Neural cell (in vitro differentiated cells): Measurements from ENCODE around the gene RAE1. TPM values are rescaled to one million over a fixed set of nuclear protein-coding genes. Genes with fewer than 3 reads are reported as not detected.

ENCODE experiments used
- H2AFZ ChIP-seq: fragments of 200-600, 300-800 bp; sonication (generic), shearing (Covaris generic); 2 replicates; pipeline ENCODE4 v1.6.0; 2014; ENCODE audit warnings: low read depth, mild to moderate bottlenecking, antibody characterized with exemption, low read length, moderate library complexity
- H3F3A ChIP-seq: fragments of 200-600 bp; shearing (Covaris generic); 2 replicates; pipeline ENCODE4 v1.6.1; 2016; ENCODE audit warnings: mild to moderate bottlenecking, moderate library complexity, mixed read lengths, antibody characterized with exemption, low read length; ENCODE audit not compliant: insufficient read depth, poor library complexity, severe bottlenecking
- H3K27ac ChIP-seq: fragments of 200-600, 300-800 bp; sonication (generic), shearing (Covaris generic); 2 replicates; pipeline ENCODE4 v1.5.1; 2014; ENCODE audit warnings: mild to moderate bottlenecking, low read length, moderate library complexity
- H3K27me3 ChIP-seq: fragments of 300-800, 200-600 bp; sonication (generic), shearing (Covaris generic); 2 replicates; pipeline ENCODE4 v1.6.0; 2014; ENCODE audit warnings: mild to moderate bottlenecking, low read depth, low read length, moderate library complexity; ENCODE audit not compliant: insufficient read depth
- H3K36me3 ChIP-seq: fragments of 300-800, 200-600 bp; sonication (generic), shearing (Covaris generic); 2 replicates; pipeline ENCODE4 v1.5.1; 2014; ENCODE audit warnings: mild to moderate bottlenecking, antibody characterized with exemption, low read length, moderate library complexity; ENCODE audit not compliant: insufficient read depth
- H3K4me2 ChIP-seq: fragments of 300-800, 200-600 bp; sonication (generic), shearing (Covaris generic); 2 replicates; pipeline ENCODE4 v1.6.0; 2014; ENCODE audit warnings: mild to moderate bottlenecking, low read length
- H3K4me3 ChIP-seq: fragments of 300-800, 200-600 bp; sonication (generic), shearing (Covaris generic); 2 replicates; pipeline ENCODE4 v1.5.1; 2014; ENCODE audit warnings: mild to moderate bottlenecking, low read length, moderate library complexity
- H3K79me2 ChIP-seq: fragments of 200-600 bp; shearing (Covaris generic); replicated peaks from 2 replicates; pipeline ENCODE4 v1.6.0; 2014; ENCODE audit warnings: mild to moderate bottlenecking, low read length, moderate library complexity; ENCODE audit not compliant: insufficient read depth
- H3K9ac ChIP-seq: fragments of 300-800, 200-600 bp; sonication (generic), shearing (Covaris generic); 2 replicates; pipeline ENCODE4 v1.6.1; 2016; ENCODE audit warnings: mild to moderate bottlenecking, low read length, mixed read lengths
- H3K9me2 ChIP-seq: fragments of 200-600 bp; shearing (Covaris generic); 2 replicates; pipeline ENCODE4 v1.6.1; 2016; ENCODE audit warnings: mild to moderate bottlenecking, low read length, mixed read lengths; ENCODE audit not compliant: insufficient read depth
- H3K9me3 ChIP-seq: fragments of 200-600, 300-800 bp; sonication (generic), shearing (Covaris generic); 2 replicates; pipeline ENCODE4 v1.6.1; 2016; ENCODE audit warnings: mild to moderate bottlenecking, mixed run types, low read length, moderate library complexity, mixed read lengths
- H4K20me1 ChIP-seq: fragments of 200-600 bp; shearing (Covaris generic); 2 replicates; pipeline ENCODE4 v1.6.1; 2016; ENCODE audit warnings: mild to moderate bottlenecking, mixed run types; ENCODE audit not compliant: insufficient read depth
- EP300 ChIP-seq: fragments of 450-650 bp; conservative IDR thresholded peaks from 2 replicates; pipeline ENCODE4 v1.6.1; 2014; ENCODE audit warnings: antibody characterized with exemption, mild to moderate bottlenecking, moderate library complexity; ENCODE audit not compliant: poor library complexity, severe bottlenecking
- EZH2 ChIP-seq: fragments of 200-600, 300-800 bp; shearing (Covaris generic), sonication (generic); IDR thresholded peaks from 2 replicates; pipeline ENCODE4 v1.6.1; 2014; ENCODE audit warnings: antibody characterized with exemption, low read length, borderline replicate concordance, mild to moderate bottlenecking; ENCODE audit not compliant: insufficient read depth, poor library complexity, severe bottlenecking
- MXI1 ChIP-seq: fragments of 450-650 bp; conservative IDR thresholded peaks from 2 replicates; pipeline ENCODE4 v1.6.1; 2014; ENCODE audit warnings: antibody characterized with exemption, mild to moderate bottlenecking; ENCODE audit not compliant: poor library complexity, severe bottlenecking
- POLR2AphosphoS5 ChIP-seq: IDR thresholded peaks from 2 replicates; pipeline ENCODE4 v1.6.1; 2012
- RAD21 ChIP-seq: fragments of 450-650 bp; conservative IDR thresholded peaks from 2 replicates; pipeline ENCODE4 v1.6.1; 2014; ENCODE audit warnings: antibody characterized with exemption, mild to moderate bottlenecking, moderate library complexity
- SMC3 ChIP-seq: fragments of 450-650 bp; conservative IDR thresholded peaks from 2 replicates; pipeline ENCODE4 v1.6.1; 2014; ENCODE audit warnings: antibody characterized with exemption, mild to moderate bottlenecking, moderate library complexity; ENCODE audit not compliant: poor library complexity
- TAF1 ChIP-seq: IDR thresholded peaks from 2 replicates; pipeline ENCODE4 v1.6.1; 2012; ENCODE audit warnings: low read depth
- polyA plus RNA-seq: library from polyadenylated mRNA; depleted of rRNA; stranded (reverse); fragments of >200 nt; gene quantifications from 2 replicates; pipeline ENCODE4 v1.2.3, GENCODE V29; 2014
- TF ChIP-seq, protein P1 (sequence below): IDR thresholded peaks from 2 replicates; pipeline ENCODE4 v1.6.1; 2012; ENCODE audit warnings: borderline replicate concordance
- TF ChIP-seq, protein P2 (sequence below): fragments of 450-650 bp; IDR thresholded peaks from 2 replicates; pipeline ENCODE4 v1.5.1; 2014; ENCODE audit warnings: antibody characterized with exemption, mild to moderate bottlenecking, moderate library complexity; ENCODE audit not compliant: poor library complexity, severe bottlenecking

Gene RAE1
- polyA plus RNA-seq, 1 donor from 2014 or later, result 134 TPM

GRCh38 chr20:57392512-57393271 lies 41.6 kb downstream of the RAE1 start:
- Histone ChIP-seq H2AFZ (no peak overlapping the region), H3K9ac (no peak overlapping the region), H3K4me3 (peak overlapping the region; percentile 61), H3K27ac (no peak overlapping the region), H3K4me2 (no peak overlapping the region), H3K79me2 (no peaks in the 10 kb centered on the region), H3K36me3 (no peaks in the 10 kb centered on the region), H3K27me3 (peaks cover 8% of the 10 kb centered on the region), H4K20me1 (no peaks in the 10 kb centered on the region), H3K9me2 (no peaks in the 10 kb centered on the region), H3K9me3 (no peaks in the 10 kb centered on the region), H3F3A (no peaks in the 10 kb centered on the region)
- no peak for TF ChIP-seq EZH2
- no peak for TF ChIP-seq SMC3
- no peak for TF ChIP-seq RAD21
- TF ChIP-seq, protein P1, sequence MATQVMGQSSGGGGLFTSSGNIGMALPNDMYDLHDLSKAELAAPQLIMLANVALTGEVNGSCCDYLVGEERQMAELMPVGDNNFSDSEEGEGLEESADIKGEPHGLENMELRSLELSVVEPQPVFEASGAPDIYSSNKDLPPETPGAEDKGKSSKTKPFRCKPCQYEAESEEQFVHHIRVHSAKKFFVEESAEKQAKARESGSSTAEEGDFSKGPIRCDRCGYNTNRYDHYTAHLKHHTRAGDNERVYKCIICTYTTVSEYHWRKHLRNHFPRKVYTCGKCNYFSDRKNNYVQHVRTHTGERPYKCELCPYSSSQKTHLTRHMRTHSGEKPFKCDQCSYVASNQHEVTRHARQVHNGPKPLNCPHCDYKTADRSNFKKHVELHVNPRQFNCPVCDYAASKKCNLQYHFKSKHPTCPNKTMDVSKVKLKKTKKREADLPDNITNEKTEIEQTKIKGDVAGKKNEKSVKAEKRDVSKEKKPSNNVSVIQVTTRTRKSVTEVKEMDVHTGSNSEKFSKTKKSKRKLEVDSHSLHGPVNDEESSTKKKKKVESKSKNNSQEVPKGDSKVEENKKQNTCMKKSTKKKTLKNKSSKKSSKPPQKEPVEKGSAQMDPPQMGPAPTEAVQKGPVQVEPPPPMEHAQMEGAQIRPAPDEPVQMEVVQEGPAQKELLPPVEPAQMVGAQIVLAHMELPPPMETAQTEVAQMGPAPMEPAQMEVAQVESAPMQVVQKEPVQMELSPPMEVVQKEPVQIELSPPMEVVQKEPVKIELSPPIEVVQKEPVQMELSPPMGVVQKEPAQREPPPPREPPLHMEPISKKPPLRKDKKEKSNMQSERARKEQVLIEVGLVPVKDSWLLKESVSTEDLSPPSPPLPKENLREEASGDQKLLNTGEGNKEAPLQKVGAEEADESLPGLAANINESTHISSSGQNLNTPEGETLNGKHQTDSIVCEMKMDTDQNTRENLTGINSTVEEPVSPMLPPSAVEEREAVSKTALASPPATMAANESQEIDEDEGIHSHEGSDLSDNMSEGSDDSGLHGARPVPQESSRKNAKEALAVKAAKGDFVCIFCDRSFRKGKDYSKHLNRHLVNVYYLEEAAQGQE, result no peak
- no peak for TF ChIP-seq MXI1
- TF ChIP-seq, protein P2, sequence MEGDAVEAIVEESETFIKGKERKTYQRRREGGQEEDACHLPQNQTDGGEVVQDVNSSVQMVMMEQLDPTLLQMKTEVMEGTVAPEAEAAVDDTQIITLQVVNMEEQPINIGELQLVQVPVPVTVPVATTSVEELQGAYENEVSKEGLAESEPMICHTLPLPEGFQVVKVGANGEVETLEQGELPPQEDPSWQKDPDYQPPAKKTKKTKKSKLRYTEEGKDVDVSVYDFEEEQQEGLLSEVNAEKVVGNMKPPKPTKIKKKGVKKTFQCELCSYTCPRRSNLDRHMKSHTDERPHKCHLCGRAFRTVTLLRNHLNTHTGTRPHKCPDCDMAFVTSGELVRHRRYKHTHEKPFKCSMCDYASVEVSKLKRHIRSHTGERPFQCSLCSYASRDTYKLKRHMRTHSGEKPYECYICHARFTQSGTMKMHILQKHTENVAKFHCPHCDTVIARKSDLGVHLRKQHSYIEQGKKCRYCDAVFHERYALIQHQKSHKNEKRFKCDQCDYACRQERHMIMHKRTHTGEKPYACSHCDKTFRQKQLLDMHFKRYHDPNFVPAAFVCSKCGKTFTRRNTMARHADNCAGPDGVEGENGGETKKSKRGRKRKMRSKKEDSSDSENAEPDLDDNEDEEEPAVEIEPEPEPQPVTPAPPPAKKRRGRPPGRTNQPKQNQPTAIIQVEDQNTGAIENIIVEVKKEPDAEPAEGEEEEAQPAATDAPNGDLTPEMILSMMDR, result no peak
- no peak for TF ChIP-seq EP300
- TF ChIP-seq POLR2AphosphoS5, result no peak
- no peak for TF ChIP-seq TAF1

DNA sequence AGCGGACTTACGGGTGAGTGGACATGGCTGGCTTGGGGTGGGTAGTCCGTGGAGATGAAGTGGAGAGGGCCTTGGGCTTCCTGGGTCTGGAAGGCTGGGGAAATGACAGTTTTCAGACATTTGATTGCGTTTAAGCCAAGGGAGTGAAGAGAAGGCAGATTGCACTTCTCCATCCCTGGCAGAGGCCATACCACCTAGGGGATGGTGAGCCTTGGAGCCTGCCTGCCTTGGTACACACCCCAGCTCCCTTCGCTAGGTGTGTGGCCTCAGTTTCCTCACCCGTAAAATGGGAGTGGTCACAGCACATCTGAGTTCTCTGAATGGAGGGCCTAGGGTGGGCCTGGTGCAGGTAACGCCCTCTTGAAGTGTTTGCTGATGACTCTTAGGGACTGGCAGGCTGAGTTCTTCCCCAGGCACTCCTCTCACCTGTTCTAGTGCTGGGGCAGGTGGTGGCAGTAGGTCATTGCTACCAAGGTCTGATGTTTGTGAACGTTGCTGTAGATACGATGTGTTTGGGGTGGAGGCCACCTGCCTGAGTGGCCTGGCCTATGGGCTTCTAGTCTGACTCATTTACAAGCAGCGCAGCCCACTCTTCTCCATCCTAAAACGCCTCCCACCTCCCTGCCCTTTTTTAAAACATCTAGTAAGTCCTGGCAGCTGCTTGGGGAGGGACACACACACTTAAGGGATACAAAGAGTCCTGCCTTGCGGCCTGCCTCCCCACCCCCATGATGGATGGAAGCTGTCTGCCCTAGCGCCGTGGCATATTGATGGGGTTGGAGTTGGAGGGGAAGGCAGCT lies 42.5 kb downstream of the RAE1 start:
- Histone ChIP-seq H3K27ac (no peak overlapping the region), H3K4me2 (no peak overlapping the region), H3K4me3 (no peak overlapping the region), H3K27me3 (peaks cover 8% of the 10 kb centered on the region), H3K9ac (no peak overlapping the region), H3K9me3 (no peaks in the 10 kb centered on the region), H3K79me2 (no peaks in the 10 kb centered on the region), H3F3A (no peaks in the 10 kb centered on the region), H2AFZ (no peak overlapping the region), H4K20me1 (no peaks in the 10 kb centered on the region), H3K36me3 (no peaks in the 10 kb centered on the region), H3K9me2 (no peaks in the 10 kb centered on the region)
- TF ChIP-seq, protein P1, result no peak
- TF ChIP-seq EP300, result no peak
- TF ChIP-seq, protein P2, result no peak
- no peak for TF ChIP-seq EZH2
- no peak for TF ChIP-seq POLR2AphosphoS5
- TF ChIP-seq RAD21, result no peak
- TF ChIP-seq SMC3, result no peak
- TF ChIP-seq TAF1, result no peak
- TF ChIP-seq MXI1, result no peak
